GM20431 (cell line): ENCODE data around the gene GRIA3.

Experiments used
- in situ Hi-C: fragments of 300-500 bp; cut with MseI, MboI; formaldehyde crosslinking; loops from one replicate; pipeline ENCODE4 v1.15.0; 2020; ENCODE audit warnings: low sequenced_read_pairs; ENCODE audit not compliant: unreplicated experiment

The GRIA3 gene

GRCh38 chrX:123184219-123184865, at the start of gene GRIA3:
Gene GRIA3 (plus strand): TSS chrX:123184278. CDS start chrX:123184536, 258 bp downstream.
- in situ Hi-C loops: no loop called here

- in situ Hi-C loops: no loop called here
Measured at GRCh38 chrX:123138473-123138872, 45.6 kb upstream of the GRIA3 start.

DNA sequence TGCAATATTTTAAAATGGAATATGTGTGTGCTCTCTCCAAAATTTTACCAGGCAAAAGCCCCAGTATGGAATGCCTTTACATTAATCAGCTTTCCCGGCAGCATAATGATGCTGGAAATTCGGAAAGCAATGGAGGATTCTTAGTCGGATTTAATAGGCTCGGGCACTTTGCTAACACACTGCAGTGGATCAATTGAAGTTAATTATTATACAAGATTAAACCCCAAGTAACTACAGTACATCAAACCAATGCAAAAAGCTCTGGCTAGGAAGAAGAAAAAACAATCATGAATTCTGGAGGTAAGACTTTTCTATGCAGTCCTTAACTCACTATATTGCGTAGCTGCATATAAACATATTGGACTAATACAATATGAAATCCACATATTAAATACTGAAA, 43.6 kb upstream of the GRIA3 start:
- in situ Hi-C loops: no loop called here

GRCh38 chrX:123140904-123141303, 43.2 kb upstream of the GRIA3 start:
- in situ Hi-C loops: no loop called here

- in situ Hi-C loops: no loop called here
Measured at GRCh38 chrX:123153846-123154335, 30.2 kb upstream of the GRIA3 start.

- in situ Hi-C loops: no loop called here
Measured at GRCh38 chrX:123155327-123155726, 28.8 kb upstream of the GRIA3 start.

- in situ Hi-C loops: no loop called here
Measured at GRCh38 chrX:123157586-123157985, 26.5 kb upstream of the GRIA3 start.

DNA sequence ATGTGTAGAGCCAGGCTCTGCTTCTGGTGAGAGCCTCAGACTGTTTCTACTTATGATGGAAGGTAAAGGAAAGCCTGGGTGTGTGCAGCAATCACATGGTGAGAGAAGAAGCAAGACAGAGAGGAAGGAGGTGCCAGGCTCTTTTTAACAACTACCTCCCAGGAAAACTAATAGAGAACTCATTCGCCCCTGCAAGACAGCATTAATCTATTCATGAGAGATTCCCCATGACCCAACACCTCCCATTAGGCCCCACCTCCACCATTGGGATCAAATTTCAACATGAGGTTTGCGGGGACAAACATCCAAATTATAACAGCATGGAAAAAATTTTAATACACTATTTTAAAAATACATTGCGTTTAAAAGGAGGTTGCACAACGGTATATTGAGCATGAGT, 24.7 kb upstream of the GRIA3 start:
- in situ Hi-C loops: no loop called here

DNA sequence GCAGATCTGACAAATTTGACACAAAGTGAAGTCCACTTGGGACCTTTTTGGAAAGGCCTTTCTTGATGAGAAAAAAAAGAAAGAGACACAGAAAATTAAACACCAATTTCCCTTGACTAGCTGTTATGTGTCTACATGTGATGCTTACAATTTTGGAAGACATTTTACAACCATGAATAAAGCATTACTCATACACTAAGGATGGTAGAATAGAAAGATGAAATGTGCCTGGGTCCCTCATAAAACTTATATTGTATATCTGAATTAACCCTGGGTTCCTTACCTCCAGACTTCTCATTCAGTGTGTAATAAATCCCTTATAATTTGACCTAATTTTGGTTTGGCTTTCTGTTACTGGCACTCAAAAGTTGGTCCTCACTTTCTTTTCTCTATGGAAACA, 16.5 kb upstream of the GRIA3 start:
- in situ Hi-C loops: no loop called here

DNA sequence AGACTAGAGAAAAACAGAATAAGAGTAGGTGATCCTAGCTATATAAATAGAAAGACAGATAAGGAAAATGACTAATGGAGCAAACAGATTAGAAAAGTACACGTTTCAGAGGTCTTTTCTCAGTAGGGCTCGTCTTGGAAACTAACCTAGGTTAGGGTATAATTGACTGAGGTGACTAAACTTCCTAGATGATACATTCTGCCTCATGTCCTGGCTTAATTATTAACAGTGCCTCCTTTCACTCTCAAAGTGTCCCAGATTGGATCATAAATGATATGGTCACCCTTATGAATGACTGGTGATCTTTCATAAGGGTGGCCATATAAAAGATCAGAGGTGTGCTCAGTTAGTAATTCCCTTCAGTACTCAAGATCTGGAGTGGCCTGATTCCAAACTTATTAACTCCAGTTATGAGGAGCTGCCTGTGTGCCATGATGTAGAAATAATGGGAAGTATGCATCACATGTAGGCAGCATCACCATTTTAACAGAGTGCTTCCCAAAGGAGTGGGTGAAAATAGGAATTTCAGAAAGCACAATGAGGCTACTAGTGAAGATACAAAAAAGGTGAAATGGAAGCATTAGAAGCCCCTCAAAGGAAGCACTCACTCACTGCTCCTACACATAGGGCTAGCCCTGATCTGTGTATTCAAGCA, 14.7 kb upstream of the GRIA3 start:
- in situ Hi-C loops: no loop called here

DNA sequence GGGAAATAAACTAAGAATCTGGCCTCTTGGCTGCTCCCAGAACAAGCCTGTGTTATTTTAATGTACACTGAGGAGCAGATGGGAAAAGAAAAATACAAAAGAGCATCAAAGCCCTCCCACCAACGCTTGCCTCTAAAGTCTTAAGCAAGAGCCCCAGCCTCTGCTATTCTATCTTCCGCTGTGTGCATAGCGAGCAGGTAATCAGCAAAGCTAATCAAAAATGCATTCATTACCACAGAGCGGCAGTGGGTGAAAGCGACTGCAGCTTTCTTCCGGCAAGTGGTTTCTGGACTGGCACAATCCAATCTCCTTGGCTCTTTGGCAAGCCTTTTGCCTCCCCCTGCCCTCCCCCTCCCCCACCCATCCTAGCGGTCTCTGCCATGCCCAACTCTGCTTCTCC, 13.5 kb upstream of the GRIA3 start:
- in situ Hi-C loops: no loop called here

- in situ Hi-C loops: no loop called here
Measured at GRCh38 chrX:123171781-123172180, 12.3 kb upstream of the GRIA3 start.

DNA sequence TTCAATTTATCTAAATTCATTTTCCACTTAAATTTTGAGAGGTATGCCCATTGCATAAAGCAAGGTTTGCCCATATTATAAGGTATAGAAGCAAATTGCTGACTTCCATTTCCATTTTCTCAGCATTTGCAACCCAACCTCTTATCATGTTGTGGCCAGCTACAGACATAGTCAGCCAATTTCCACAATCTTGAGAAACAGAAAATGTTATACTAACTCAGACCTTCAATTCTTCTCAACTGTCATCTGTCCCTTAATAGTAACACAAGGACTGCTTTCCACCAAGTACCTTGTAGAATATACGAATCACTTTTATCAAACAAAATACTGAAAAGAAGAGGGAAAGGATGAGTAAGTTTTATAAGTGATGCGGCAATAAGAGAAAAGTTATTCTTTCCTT, 11.2 kb upstream of the GRIA3 start:
- in situ Hi-C loops: no loop called here

DNA sequence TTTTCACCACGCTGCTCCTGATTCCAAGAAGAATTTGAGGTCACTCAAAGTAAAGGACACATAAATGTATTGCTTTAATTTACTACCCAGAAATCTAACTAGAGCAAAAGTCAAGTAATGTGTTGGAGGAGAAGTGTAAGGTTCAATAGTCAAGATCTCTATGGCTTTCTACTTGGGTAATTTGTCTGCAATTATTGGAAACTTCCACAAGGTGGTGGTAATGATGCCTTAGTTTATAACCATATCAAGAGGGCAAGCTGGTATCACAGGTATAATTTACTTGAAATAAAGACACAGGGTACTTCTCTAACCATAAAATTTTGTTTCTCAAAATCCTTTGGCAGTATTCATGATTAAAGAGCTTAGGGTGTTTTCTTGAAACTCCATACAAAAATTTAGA, 10.2 kb upstream of the GRIA3 start:
- in situ Hi-C loops: no loop called here

DNA sequence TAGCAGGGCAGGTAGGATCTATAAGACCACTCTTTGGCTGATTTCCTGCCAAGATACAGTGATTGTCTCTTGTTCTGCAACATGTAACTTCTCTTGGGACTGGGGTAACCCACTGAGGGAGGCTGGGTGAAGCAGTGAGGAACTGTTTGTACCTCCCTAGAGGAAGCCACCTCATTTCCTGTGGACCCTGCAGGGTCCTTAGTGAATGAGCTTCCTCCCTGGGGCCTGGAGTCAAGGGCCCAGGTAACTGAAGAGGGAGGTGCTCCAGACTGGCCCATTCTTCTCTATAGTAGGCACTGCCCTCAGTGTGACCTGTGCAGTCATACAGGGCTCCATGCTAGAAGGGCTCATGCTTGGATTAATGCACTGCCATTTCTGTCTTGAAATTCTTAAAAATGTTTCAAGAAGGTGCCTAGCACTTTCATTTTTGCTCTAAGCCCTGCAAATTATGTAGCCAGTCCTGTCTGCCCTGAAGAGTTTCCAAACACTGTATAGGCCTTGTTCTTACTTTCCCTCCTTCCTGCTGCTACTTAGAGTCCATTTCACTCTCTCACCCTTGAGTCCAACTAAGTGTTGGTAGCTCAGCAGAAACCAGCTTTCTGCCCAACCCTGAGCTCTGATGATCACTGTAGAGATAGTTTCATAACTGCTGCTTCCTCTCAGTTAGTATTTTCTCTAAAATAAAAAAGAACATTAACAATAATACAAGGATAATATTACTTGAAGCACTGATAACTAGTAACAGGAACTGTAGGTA, 8.5 kb upstream of the GRIA3 start:
- in situ Hi-C loops: no loop called here

DNA sequence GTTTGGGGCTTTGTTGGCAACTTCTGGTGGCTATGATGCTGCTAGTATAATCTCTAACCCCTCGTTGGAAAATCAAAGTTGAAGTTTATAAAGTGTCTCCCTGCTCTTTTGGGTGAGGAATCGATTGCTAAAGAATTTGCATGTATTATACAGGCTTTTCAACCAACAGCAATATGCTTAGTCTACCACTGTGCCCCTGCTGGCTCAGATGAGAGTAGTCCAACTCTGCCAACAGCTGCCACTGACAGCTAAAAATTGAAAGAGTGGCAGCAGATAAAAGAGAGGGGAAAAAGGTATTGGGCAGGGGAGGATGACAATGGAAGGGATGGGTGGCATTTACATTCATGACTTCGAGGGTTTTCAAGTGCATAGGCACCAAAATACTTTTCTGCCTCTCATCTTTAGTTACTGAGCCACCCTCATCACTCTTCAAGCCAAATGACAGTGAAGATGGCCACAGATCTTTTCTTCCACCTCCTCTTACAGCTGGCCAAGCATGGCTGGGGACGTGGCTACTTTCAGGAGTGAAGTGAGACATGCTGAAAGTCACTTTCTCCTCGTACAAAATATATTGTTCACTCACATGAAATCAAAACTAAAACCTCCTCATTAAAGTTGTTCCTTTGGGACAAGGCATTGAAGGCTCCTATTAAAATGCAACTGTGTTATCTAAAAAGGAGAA, 2.7 kb upstream of the GRIA3 start:
- in situ Hi-C loops: no loop called here

- in situ Hi-C loops: no loop called here
Measured at GRCh38 chrX:123184866-123185276, 793 bp downstream of the GRIA3 start.

- in situ Hi-C loops: no loop called here
Measured at GRCh38 chrX:123185721-123186120, 1.6 kb downstream of the GRIA3 start.

DNA sequence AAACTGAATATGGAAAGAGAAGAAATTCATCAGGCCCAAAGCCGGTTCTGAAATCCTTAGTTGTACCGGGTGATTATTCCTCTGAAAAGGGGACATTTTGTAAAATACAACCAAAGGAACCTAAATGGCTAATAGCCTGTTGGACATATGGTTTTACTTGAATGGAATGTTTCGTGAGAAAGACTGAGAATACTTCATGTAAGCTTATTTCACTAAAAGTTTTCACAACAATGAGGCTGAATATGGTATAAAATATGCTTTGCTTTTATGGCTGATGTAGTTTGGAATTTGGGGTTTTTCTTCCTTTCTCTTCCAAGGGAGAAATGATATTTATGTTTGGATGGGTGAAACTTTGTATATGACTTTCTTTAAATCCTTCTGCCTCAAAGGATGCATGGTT, 2.7 kb downstream of the GRIA3 start:
- in situ Hi-C loops: no loop called here

- in situ Hi-C loops: no loop called here
Measured at GRCh38 chrX:123188081-123188480, 4.0 kb downstream of the GRIA3 start.

GRCh38 chrX:123189338-123189737, 5.3 kb downstream of the GRIA3 start:
- in situ Hi-C loops: no loop called here
